ENCODE measurements around the gene AGPAT3. TPM values are rescaled to one million over a fixed set of nuclear protein-coding genes. Genes with fewer than 3 reads are reported as not detected.
A peak's percentile ranks its signal among the peaks of the same experiment; 100 is the strongest.

The AGPAT3 gene
- total RNA-seq, 1 experiment from 2014 or later, result 58.3 TPM

- H3K4me3 Mint-ChIP-seq (ENCODE audit: unreplicated experiment), result no peak overlapping the region
- no peak overlapping the region for H3K27ac Mint-ChIP-seq (ENCODE audit: low read depth, unreplicated experiment)
- H3K27me3 Mint-ChIP-seq (ENCODE audit: insufficient read depth, unreplicated experiment), result no peaks in the 10 kb centered on the region
- BruUV-seq (replicated peaks), result no TSS peak
- ChIA-PET POLR2A (no interaction called here), CTCF (no interaction called here)
- DNase-seq (ENCODE audit: unreplicated experiment), result no peak
- peaks cover 7% of the 10 kb centered on the region for H3K9me3 Mint-ChIP-seq (ENCODE audit: unreplicated experiment)
- peaks cover 13% of the 10 kb centered on the region for H3K4me1 Mint-ChIP-seq (ENCODE audit: insufficient read depth, unreplicated experiment)
- peaks cover 32% of the 10 kb centered on the region for H3K36me3 Mint-ChIP-seq (ENCODE audit: insufficient read depth, unreplicated experiment)
- intact Hi-C loops (cut with micrococcal nuclease), result no loop called here
- TF ChIP-seq CTCF (IDR thresholded peaks at IDR 0.05; ENCODE audit: unreplicated experiment), result no peak
Observed at GRCh38 chr21:43907751-43908150, 42.7 kb downstream of the AGPAT3 start.

GRCh38 chr21:43908167-43908566, 43.1 kb downstream of the AGPAT3 start:
- Mint-ChIP-seq H3K36me3 (ENCODE audit: insufficient read depth, unreplicated experiment) (peaks cover 32% of the 10 kb centered on the region), H3K27ac (ENCODE audit: low read depth, unreplicated experiment) (no peak overlapping the region), H3K9me3 (ENCODE audit: unreplicated experiment) (peaks cover 7% of the 10 kb centered on the region), H3K27me3 (ENCODE audit: insufficient read depth, unreplicated experiment) (no peaks in the 10 kb centered on the region), H3K4me3 (ENCODE audit: unreplicated experiment) (no peak overlapping the region), H3K4me1 (ENCODE audit: insufficient read depth, unreplicated experiment) (peaks cover 9% of the 10 kb centered on the region)
- intact Hi-C loops (cut with micrococcal nuclease), result no loop called here
- no peak for TF ChIP-seq CTCF (IDR thresholded peaks at IDR 0.05; ENCODE audit: unreplicated experiment)
- POLR2A ChIA-PET, result no interaction called here
- CTCF ChIA-PET, result no interaction called here
- BruUV-seq (replicated peaks), result no TSS peak
- peak; percentile 42 for DNase-seq (ENCODE audit: unreplicated experiment)

GRCh38 chr21:43909741-43910400, 44.8 kb downstream of the AGPAT3 start:
- intact Hi-C loops (cut with micrococcal nuclease), result no loop called here
- Mint-ChIP-seq H3K4me3 (ENCODE audit: unreplicated experiment) (no peak overlapping the region), H3K27me3 (ENCODE audit: insufficient read depth, unreplicated experiment) (no peaks in the 10 kb centered on the region), H3K9me3 (ENCODE audit: unreplicated experiment) (peaks cover 7% of the 10 kb centered on the region), H3K36me3 (ENCODE audit: insufficient read depth, unreplicated experiment) (peaks cover 25% of the 10 kb centered on the region), H3K4me1 (ENCODE audit: insufficient read depth, unreplicated experiment) (peaks cover 7% of the 10 kb centered on the region), H3K27ac (ENCODE audit: low read depth, unreplicated experiment) (peak overlapping the region; percentile 67)
- BruUV-seq (replicated peaks), result no TSS peak
- POLR2A ChIA-PET, result interaction anchor here (1.7 kb wide), 1 partner anchor 46 kb away, joined by 3 read pairs; no protein-coding TSS in a partner anchor
- TF ChIP-seq CTCF (IDR thresholded peaks at IDR 0.05; ENCODE audit: unreplicated experiment), result no peak
- CTCF ChIA-PET, result no interaction called here
- no peak for DNase-seq (ENCODE audit: unreplicated experiment)

- ChIA-PET POLR2A (interaction anchor here (1.7 kb wide), 1 partner anchor 47 kb away, joined by 3 read pairs; no protein-coding TSS in a partner anchor), CTCF (no interaction called here)
- peak overlapping the region; percentile 67 for H3K27ac Mint-ChIP-seq (ENCODE audit: low read depth, unreplicated experiment)
- no peak for DNase-seq (ENCODE audit: unreplicated experiment)
- H3K4me3 Mint-ChIP-seq (ENCODE audit: unreplicated experiment), result no peak overlapping the region
- H3K4me1 Mint-ChIP-seq (ENCODE audit: insufficient read depth, unreplicated experiment), result peaks cover 7% of the 10 kb centered on the region
- H3K27me3 Mint-ChIP-seq (ENCODE audit: insufficient read depth, unreplicated experiment), result no peaks in the 10 kb centered on the region
- H3K36me3 Mint-ChIP-seq (ENCODE audit: insufficient read depth, unreplicated experiment), result peaks cover 22% of the 10 kb centered on the region
- H3K9me3 Mint-ChIP-seq (ENCODE audit: unreplicated experiment), result peaks cover 7% of the 10 kb centered on the region
- no peak for TF ChIP-seq CTCF (IDR thresholded peaks at IDR 0.05; ENCODE audit: unreplicated experiment)
- no TSS peak for BruUV-seq (replicated peaks)
- intact Hi-C loops (cut with micrococcal nuclease), result no loop called here
Observed at GRCh38 chr21:43910460-43910859, 45.4 kb downstream of the AGPAT3 start.

Data from MCF 10A (cell line).